IMR-90 (cell line): ENCODE measurements around the gene AP3B1. TPM values are rescaled to one million over a fixed set of nuclear protein-coding genes. Genes with fewer than 3 reads are reported as not detected.

Experiments used
- ATAC-seq: fragments of 200-7000 bp; cut with Tn5 transposase; 2 replicates; pipeline ENCODE4 v1.9.1; 2020; ENCODE audit warnings: low read depth, mild to moderate bottlenecking, moderate library complexity
- BruUV-seq: library from RNA; stranded (reverse); fragments of 400-500 nt; replicated peaks from 2 replicates; lab custom pipeline; 2021; lab: Mats Ljungman, UMichigan
- CTCF ChIA-PET: fragments of 300-600 bp; formaldehyde crosslinking; extraction: SDS; loops from one replicate; lab custom pipeline; 2021; ENCODE audit warnings: antibody characterized with exemption; lab: Yijun Ruan, JAX
- POLR2A ChIA-PET: fragments of 300-600 bp; sonication (Branson Sonifier 250); formaldehyde crosslinking; loops from one replicate; lab custom pipeline; 2022; ENCODE audit warnings: antibody characterized with exemption; ENCODE audit not compliant: unreplicated experiment; lab: Charles Lee
- DNase-seq: peaks from one replicate; pipeline ENCODE4 v3.0.0; 2013
- H2AFZ ChIP-seq: replicated peaks from 2 replicates; pipeline ENCODE3; 2013; ENCODE audit warnings: low read length, mild to moderate bottlenecking; ENCODE audit not compliant: poor library complexity
- H2AK5ac ChIP-seq: 2 replicates; pipeline ENCODE4 v1.6.1; 2013; ENCODE audit warnings: low read depth, low read length, inconsistent platforms
- H2AK9ac ChIP-seq: replicated peaks from 2 replicates; pipeline ENCODE3; 2013; ENCODE audit warnings: mild to moderate bottlenecking, low read depth, low read length, moderate library complexity; ENCODE audit not compliant: poor library complexity
- H2BK120ac ChIP-seq: 2 replicates; pipeline ENCODE4 v1.6.1; 2013; ENCODE audit warnings: low read depth, low read length, inconsistent platforms
- H2BK15ac ChIP-seq: 3 replicates; pipeline ENCODE4 v1.6.1; 2013; ENCODE audit warnings: low read depth, low read length, inconsistent platforms
- H2BK20ac ChIP-seq: 2 replicates; pipeline ENCODE4 v1.6.1; 2013; ENCODE audit warnings: low read depth, mild to moderate bottlenecking, inconsistent platforms, low read length, moderate library complexity
- H2BK5ac ChIP-seq: 2 replicates; pipeline ENCODE4 v1.6.1; 2013; ENCODE audit warnings: mild to moderate bottlenecking, low read depth, low read length, inconsistent platforms; ENCODE audit not compliant: poor library complexity, severe bottlenecking
- H3K14ac ChIP-seq: replicated peaks from 2 replicates; pipeline ENCODE4 v1.6.1; 2013; ENCODE audit warnings: low read depth, low read length, inconsistent platforms
- H3K18ac ChIP-seq: 2 replicates; pipeline ENCODE4 v1.6.1; 2013; ENCODE audit warnings: low read depth, low read length, control low read depth
- H3K23ac ChIP-seq: 2 replicates; pipeline ENCODE4 v1.6.1; 2013; ENCODE audit warnings: low read depth, low read length, inconsistent platforms
- H3K27ac ChIP-seq: 2 replicates; pipeline ENCODE4 v1.5.1; 2013; ENCODE audit warnings: mild to moderate bottlenecking, control low read depth, low read length; ENCODE audit not compliant: insufficient read depth
- H3K27me3 ChIP-seq: 2 replicates; pipeline ENCODE4 v1.6.1; 2013; ENCODE audit warnings: low read length; ENCODE audit not compliant: control insufficient read depth, insufficient read depth
- H3K36me3 ChIP-seq: 2 replicates; pipeline ENCODE4 v1.6.1; 2013; ENCODE audit warnings: low read length, mixed read lengths; ENCODE audit not compliant: control insufficient read depth, insufficient read depth
- H3K4ac ChIP-seq: 2 replicates; pipeline ENCODE4 v1.6.1; 2013; ENCODE audit warnings: low read depth, low read length, inconsistent platforms
- H3K4me1 ChIP-seq: 2 replicates; pipeline ENCODE4 v1.6.1; 2013; ENCODE audit warnings: low read length, mixed read lengths; ENCODE audit not compliant: control insufficient read depth, insufficient read depth
- H3K4me2 ChIP-seq: 2 replicates; pipeline ENCODE4 v1.6.1; 2013; ENCODE audit warnings: low read depth, mild to moderate bottlenecking, control low read depth, low read length, moderate library complexity
- H3K4me3 ChIP-seq: 2 replicates; pipeline ENCODE4 v1.5.1; 2013; ENCODE audit warnings: low read depth, mild to moderate bottlenecking, control low read depth, low read length, moderate library complexity; ENCODE audit not compliant: insufficient read depth
- H3K56ac ChIP-seq: 2 replicates; pipeline ENCODE4 v1.6.1; 2013; ENCODE audit warnings: low read length, inconsistent platforms; ENCODE audit not compliant: insufficient read depth; ENCODE audit errors: extremely low read depth
- H3K79me1 ChIP-seq, 2 experiments: 2 replicates each; pipeline ENCODE4 v1.6.1; 2013; ENCODE audit warnings: low read length in 2 of 2, inconsistent platforms in 1 of 2, low read depth in 1 of 2
- H3K9ac ChIP-seq: 2 replicates; pipeline ENCODE4 v1.6.1; 2013; ENCODE audit warnings: low read depth, low read length, control low read depth
- H3K9me1 ChIP-seq: 2 replicates; pipeline ENCODE4 v1.6.1; 2013; ENCODE audit warnings: low read length, inconsistent platforms; ENCODE audit not compliant: insufficient read depth
- H3K9me3 ChIP-seq: 2 replicates; pipeline ENCODE4 v1.6.1; 2013; ENCODE audit warnings: low read length; ENCODE audit not compliant: control insufficient read depth, insufficient read depth
- H4K20me1 ChIP-seq: 2 replicates; pipeline ENCODE4 v1.6.1; 2013; ENCODE audit warnings: low read length, inconsistent platforms; ENCODE audit not compliant: insufficient read depth
- H4K5ac ChIP-seq: 2 replicates; pipeline ENCODE4 v1.6.1; 2013; ENCODE audit warnings: mild to moderate bottlenecking, low read depth, low read length, control low read depth
- H4K8ac ChIP-seq, 2 experiments: 2 replicates each; pipeline ENCODE4 v1.6.1; 2013; ENCODE audit warnings: low read depth in 2 of 2, low read length in 2 of 2, control low read depth in 1 of 2, inconsistent platforms in 1 of 2
- H4K91ac ChIP-seq: 2 replicates; pipeline ENCODE4 v1.6.1; 2013; ENCODE audit warnings: low read depth, low read length, inconsistent platforms; ENCODE audit not compliant: insufficient read depth
- CEBPB ChIP-seq: IDR thresholded peaks from 2 replicates; pipeline ENCODE4 v1.6.1; 2012; ENCODE audit warnings: low read depth, low read length, improper control_type of control experiment
- WGBS, 2 experiments: methylation state at CpG; one replicate each; pipeline versions ENCODE4 v1.1.5 to v1.1.7; 2013; ENCODE audit warnings: missing lambda C conversion rate in 2 of 2; ENCODE audit not compliant: insufficient read length in 1 of 2; ENCODE audit errors: extremely low coverage in 2 of 2; 5-methylcytosine and 5-hydroxymethylcytosine counted together
- dilution Hi-C: fragments of 300-500 bp; cut with HindIII; formaldehyde crosslinking; loops from one replicate; pipeline ENCODE4 v1.14.3; 2018; ENCODE audit warnings: low sequenced_read_pairs; ENCODE audit not compliant: unreplicated experiment
- in situ Hi-C: fragments of 300-500 bp; cut with MboI; formaldehyde crosslinking; loops from 3 replicates; pipeline ENCODE4 v1.14.3; 2019; ENCODE audit warnings: low sequenced_read_pairs, inconsistent platforms, mixed read lengths
- intact Hi-C: fragments of 100-400 bp; cut with micrococcal nuclease; formaldehyde crosslinking; loops from 2 replicates; pipeline ENCODE4 v1.10.0; 2022
- polyA plus RNA-seq, 3 experiments: library from polyadenylated mRNA; depleted of rRNA; stranded (reverse); fragments of >200 nt; gene quantifications; 2 replicates each; pipeline ENCODE4 v1.2.3, GENCODE V29; 2012; ENCODE audit warnings: low replicate concordance in 1 of 3
- total RNA-seq: library from RNA; depleted of rRNA; stranded (reverse); fragments of >200 nt; gene quantifications from 2 replicates; pipeline ENCODE4 v1.2.3, GENCODE V29; 2012
- TF ChIP-seq, protein P1 (sequence below): conservative IDR thresholded peaks from 2 replicates; pipeline ENCODE4 v1.5.1; 2012; ENCODE audit warnings: mild to moderate bottlenecking, low read depth, low read length, improper control_type of control experiment

The AP3B1 gene
- total and polyA plus RNA-seq, 2 of the 4 experiments (the other 2 are of a cell fraction) = 33.1 to 59.0 TPM

DNA sequence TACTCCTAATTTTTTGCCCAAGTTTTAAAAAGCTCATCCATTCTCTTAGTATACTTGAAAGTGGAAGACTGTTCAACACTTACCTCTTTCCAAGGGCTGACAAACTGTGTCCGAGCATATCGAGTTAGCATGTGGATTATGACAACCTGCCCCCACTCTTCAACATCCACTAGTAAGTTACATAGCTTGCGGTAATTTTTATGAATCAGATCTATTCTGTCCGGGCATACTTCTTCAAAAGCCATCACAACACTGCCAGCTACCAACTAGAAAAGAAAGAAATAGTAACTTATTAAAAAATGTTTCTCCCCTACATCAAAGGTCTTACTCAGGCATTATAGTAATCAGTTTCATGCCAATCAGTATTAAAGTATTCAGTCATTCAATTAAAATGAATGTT lies 78.5 kb downstream of the AP3B1 start:
- Histone ChIP-seq H4K91ac (no peak overlapping the region), H3K9ac (no peak overlapping the region), H3K4me2 (no peak overlapping the region), H3K9me1 (peaks cover 3% of the 10 kb centered on the region; the same call in 1 of the 2 replicates), H3K18ac (no peak overlapping the region), H3K14ac (no peak overlapping the region), H3K27ac (no peak overlapping the region), H2AFZ (no peak overlapping the region), H3K79me1 (peaks cover 7 to 13% of the 10 kb centered on the region in 2 experiments), H3K27me3 (no peaks in the 10 kb centered on the region), H3K4me3 (no peak overlapping the region), H3K23ac (no peak overlapping the region), H3K36me3 (peaks cover 9% of the 10 kb centered on the region), H3K4ac (no peak overlapping the region), H2AK9ac (no peak overlapping the region), H4K8ac (no peak overlapping the region), H3K56ac (no peak overlapping the region), H2AK5ac (no peak overlapping the region), H2BK5ac (no peak overlapping the region), H4K20me1 (no peaks in the 10 kb centered on the region), H3K9me3 (0 out of 2 replicates have a peak, but pooled peaks cover 2% of the 10 kb centered on the region), H4K5ac (no peak overlapping the region), H2BK15ac (no peak overlapping the region), H2BK20ac (no peak overlapping the region), H3K4me1 (no peaks in the 10 kb centered on the region), H2BK120ac (no peak overlapping the region)
- dilution Hi-C loops (no loop called here), in situ Hi-C loops (no loop called here), intact Hi-C loops (no loop called here)
- CTCF ChIA-PET = interaction anchor here (0.6 to 1.3 kb wide), 2 partner anchors 20 to 24 kb away, joined by 3 to 4 read pairs; no protein-coding TSS in a partner anchor
- POLR2A ChIA-PET = no interaction called here
- no peak for TF ChIP-seq CEBPB
- TF ChIP-seq, protein P1, sequence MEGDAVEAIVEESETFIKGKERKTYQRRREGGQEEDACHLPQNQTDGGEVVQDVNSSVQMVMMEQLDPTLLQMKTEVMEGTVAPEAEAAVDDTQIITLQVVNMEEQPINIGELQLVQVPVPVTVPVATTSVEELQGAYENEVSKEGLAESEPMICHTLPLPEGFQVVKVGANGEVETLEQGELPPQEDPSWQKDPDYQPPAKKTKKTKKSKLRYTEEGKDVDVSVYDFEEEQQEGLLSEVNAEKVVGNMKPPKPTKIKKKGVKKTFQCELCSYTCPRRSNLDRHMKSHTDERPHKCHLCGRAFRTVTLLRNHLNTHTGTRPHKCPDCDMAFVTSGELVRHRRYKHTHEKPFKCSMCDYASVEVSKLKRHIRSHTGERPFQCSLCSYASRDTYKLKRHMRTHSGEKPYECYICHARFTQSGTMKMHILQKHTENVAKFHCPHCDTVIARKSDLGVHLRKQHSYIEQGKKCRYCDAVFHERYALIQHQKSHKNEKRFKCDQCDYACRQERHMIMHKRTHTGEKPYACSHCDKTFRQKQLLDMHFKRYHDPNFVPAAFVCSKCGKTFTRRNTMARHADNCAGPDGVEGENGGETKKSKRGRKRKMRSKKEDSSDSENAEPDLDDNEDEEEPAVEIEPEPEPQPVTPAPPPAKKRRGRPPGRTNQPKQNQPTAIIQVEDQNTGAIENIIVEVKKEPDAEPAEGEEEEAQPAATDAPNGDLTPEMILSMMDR = no peak
- no CpG with 5 or more reads among the region's 4 CpGs for WGBS, 2 experiments
- ATAC-seq = no peak
- DNase-seq = no peak
- BruUV-seq = no TSS peak
